HepG2 (cell line): ENCODE data around the gene BYSL. TPM values are rescaled to one million over a fixed set of nuclear protein-coding genes. Genes with fewer than 3 reads are reported as not detected.

Source experiments
- BHLHE40 ChIP-seq: IDR thresholded peaks from 2 replicates; pipeline ENCODE4 v1.6.1; 2011; ENCODE audit warnings: low read length, improper control_type of control experiment
- CC2D1A ChIP-seq: sonication (generic); formaldehyde crosslinking; IDR thresholded peaks from 2 replicates; pipeline ENCODE4 v1.8.1; 2023; ENCODE audit warnings: mild to moderate bottlenecking, missing genetic modification reagents
- ETV6 ChIP-seq: sonication (generic); formaldehyde crosslinking; conservative IDR thresholded peaks from 2 replicates; pipeline ENCODE4 v1.4.0; 2020; ENCODE audit warnings: missing genetic modification reagents
- FOXO1 ChIP-seq: sonication (generic); formaldehyde crosslinking; IDR thresholded peaks from 2 replicates; pipeline ENCODE4 v1.4.0; 2020; ENCODE audit warnings: missing genetic modification reagents
- GABPA ChIP-seq, 2 experiments: IDR thresholded peaks; 2 replicates each; pipeline ENCODE4 v1.6.1; 2011 to 2016; ENCODE audit warnings: low read depth in 2 of 2, low read length in 1 of 2, missing biosample characterization in 1 of 2, missing genetic modification characterization in 1 of 2
- HDAC2 ChIP-seq: sonication (generic); formaldehyde crosslinking; IDR thresholded peaks from 2 replicates; pipeline ENCODE4 v1.4.0; 2020; ENCODE audit warnings: missing genetic modification reagents
- IRF2 ChIP-seq: IDR thresholded peaks from 2 replicates; pipeline ENCODE4 v1.6.1; 2018; ENCODE audit warnings: missing genetic modification reagents, missing compliant biosample characterization
- KLF9 ChIP-seq: IDR thresholded peaks from 2 replicates; pipeline ENCODE4 v1.6.1; 2016; ENCODE audit warnings: low read depth
- NCOA2 ChIP-seq: sonication (generic); formaldehyde crosslinking; IDR thresholded peaks from 2 replicates; pipeline ENCODE4 v1.8.0; 2022; ENCODE audit warnings: inconsistent platforms
- PAX8 ChIP-seq: sonication (generic); formaldehyde crosslinking; IDR thresholded peaks from 2 replicates; pipeline ENCODE4 v1.8.0; 2022; ENCODE audit warnings: mild to moderate bottlenecking, missing genetic modification reagents, borderline replicate concordance
- POLR2AphosphoS5 ChIP-seq: IDR thresholded peaks from 2 replicates; pipeline ENCODE4 v1.6.1; 2012; ENCODE audit warnings: low read depth, low read length
- SAFB2 ChIP-seq: sonication (generic); formaldehyde crosslinking; IDR thresholded peaks from 2 replicates; pipeline ENCODE4 v1.5.1; 2020; ENCODE audit warnings: missing genetic modification reagents, low read depth, mild to moderate bottlenecking, borderline replicate concordance
- SP140L ChIP-seq: sonication (generic); formaldehyde crosslinking; IDR thresholded peaks from 2 replicates; pipeline ENCODE4 v1.4.0; 2020; ENCODE audit warnings: missing genetic modification reagents, borderline replicate concordance
- TBP ChIP-seq: sonication (generic); formaldehyde crosslinking; IDR thresholded peaks from 2 replicates; pipeline ENCODE4 v1.5.0; 2020; ENCODE audit warnings: missing genetic modification reagents
- ZFP90 ChIP-seq: sonication (generic); formaldehyde crosslinking; IDR thresholded peaks from 2 replicates; pipeline ENCODE4 v1.8.0; 2022; ENCODE audit warnings: missing genetic modification reagents, mild to moderate bottlenecking, inconsistent platforms, borderline replicate concordance
- ZKSCAN1 ChIP-seq: fragments of 150-350 bp; IDR thresholded peaks from 2 replicates; pipeline ENCODE4 v1.6.1; 2014; ENCODE audit warnings: low read length
- ZNF124 ChIP-seq: sonication (generic); formaldehyde crosslinking; IDR thresholded peaks from 2 replicates; pipeline ENCODE4 v1.4.0; 2020; ENCODE audit warnings: missing genetic modification reagents
- ZNF20 ChIP-seq: sonication (generic); formaldehyde crosslinking; IDR thresholded peaks from 2 replicates; pipeline ENCODE4 v1.4.0; 2020; ENCODE audit warnings: mild to moderate bottlenecking, moderate library complexity, missing genetic modification reagents
- ZNF282 ChIP-seq: fragments of 450-650 bp; IDR thresholded peaks from 2 replicates; pipeline ENCODE4 v1.6.1; 2018; ENCODE audit not compliant: partially characterized antibody
- ZNF430 ChIP-seq: sonication (generic); formaldehyde crosslinking; IDR thresholded peaks from 2 replicates; pipeline ENCODE4 v1.9.0; 2021; ENCODE audit warnings: mild to moderate bottlenecking, missing genetic modification reagents
- ZNF510 ChIP-seq: sonication (generic); formaldehyde crosslinking; IDR thresholded peaks from 2 replicates; pipeline ENCODE4 v1.4.0; 2020; ENCODE audit warnings: low read depth, mild to moderate bottlenecking, missing genetic modification reagents
- ZNF614 ChIP-seq: IDR thresholded peaks from 2 replicates; pipeline ENCODE4 v1.6.1; 2018; ENCODE audit warnings: missing biosample characterization, missing genetic modification reagents, inconsistent platforms, borderline replicate concordance
- ZNF670 ChIP-seq: sonication (generic); formaldehyde crosslinking; IDR thresholded peaks from 2 replicates; pipeline ENCODE4 v1.8.0; 2022; ENCODE audit warnings: mild to moderate bottlenecking, missing genetic modification reagents, borderline replicate concordance
- ZNF777 ChIP-seq: sonication (generic); formaldehyde crosslinking; IDR thresholded peaks from 2 replicates; pipeline ENCODE4 v1.4.0; 2020; ENCODE audit warnings: missing genetic modification reagents
- ZNF792 ChIP-seq: IDR thresholded peaks from 2 replicates; pipeline ENCODE4 v1.6.1; 2016
- polyA plus RNA-seq, 8 experiments: library from polyadenylated mRNA; depleted of rRNA in 3 of 8; stranded (reverse) in 7 of 8; unstranded in 1 of 8; fragments of >200 nt; fragmentation: Illumina TruSeq in 4 of 8; extraction: Trizol in 4 of 8; gene quantifications; 2 replicates each; pipeline versions ENCODE4 v1.2.1 to v1.2.3, GENCODE V29; 2011 to 2016; ENCODE audit warnings: low read depth in 4 of 8, missing spikeins in 1 of 8, mixed read lengths in 1 of 8; ENCODE audit not compliant: insufficient read depth in 1 of 8
- total RNA-seq, 5 experiments: library from RNA; depleted of rRNA; stranded (reverse); fragments of >200 nt; fragmentation: Illumina TruSeq; extraction: Trizol; gene quantifications; 2 replicates each; pipeline ENCODE4 v1.2.3, GENCODE V29; 2016; ENCODE audit warnings: low read depth in 1 of 5
- TF ChIP-seq, protein P1 (sequence below): IDR thresholded peaks from 2 replicates; pipeline ENCODE4 v1.6.1; 2016; ENCODE audit warnings: missing compliant biosample characterization, missing genetic modification reagents, borderline replicate concordance
- TF ChIP-seq, protein P2 (sequence below): sonication (generic); formaldehyde crosslinking; IDR thresholded peaks from 2 replicates; pipeline ENCODE4 v1.9.0; 2021; ENCODE audit warnings: missing genetic modification reagents, borderline replicate concordance
- TF ChIP-seq, protein P3 (sequence below): IDR thresholded peaks from 2 replicates; pipeline ENCODE4 v1.6.1; 2016; ENCODE audit warnings: mild to moderate bottlenecking

The BYSL gene
- total and polyA plus RNA-seq, 2 of the 13 experiments (the other 11 are each of a cell fraction or from before 2014, with no cell fraction given), result 27.9 to 28.6 TPM

- TF ChIP-seq ZNF670 (CRISPR knock-in tag) (no peak), ZNF430 (CRISPR knock-in tag) (no peak), POLR2AphosphoS5 (no peak), ZNF510 (CRISPR knock-in tag) (no peak), PAX8 (no peak), KLF9 (CRISPR knock-in tag) (no peak), HDAC2 (CRISPR knock-in tag) (0 out of 2 replicates have a peak, but pooled peaks have one; percentile 21), CC2D1A (CRISPR knock-in tag) (no peak), ZKSCAN1 (no peak), ZNF777 (CRISPR knock-in tag) (no peak), ZFP90 (no peak), FOXO1 (CRISPR knock-in tag) (no peak), IRF2 (CRISPR knock-in tag) (no peak), ZNF282 (no peak), TBP (no peak), ZNF124 (CRISPR knock-in tag) (no peak), ZNF792 (no peak), ETV6 (CRISPR knock-in tag) (no peak), NCOA2 (CRISPR knock-in tag) (no peak), ZNF20 (CRISPR knock-in tag) (no peak), ZNF614 (CRISPR knock-in tag) (no peak), SP140L (no peak), BHLHE40 (no peak), GABPA (IDR thresholded peaks at IDR 0.05; ENCODE audit: low read depth, low read length) (no peak), GABPA (CRISPR knock-in tag; IDR thresholded peaks at IDR 0.05; ENCODE audit: low read depth) (no peak), SAFB2 (0 out of 2 replicates have a peak, but pooled peaks have one; percentile 41)
- TF ChIP-seq, protein P1, sequence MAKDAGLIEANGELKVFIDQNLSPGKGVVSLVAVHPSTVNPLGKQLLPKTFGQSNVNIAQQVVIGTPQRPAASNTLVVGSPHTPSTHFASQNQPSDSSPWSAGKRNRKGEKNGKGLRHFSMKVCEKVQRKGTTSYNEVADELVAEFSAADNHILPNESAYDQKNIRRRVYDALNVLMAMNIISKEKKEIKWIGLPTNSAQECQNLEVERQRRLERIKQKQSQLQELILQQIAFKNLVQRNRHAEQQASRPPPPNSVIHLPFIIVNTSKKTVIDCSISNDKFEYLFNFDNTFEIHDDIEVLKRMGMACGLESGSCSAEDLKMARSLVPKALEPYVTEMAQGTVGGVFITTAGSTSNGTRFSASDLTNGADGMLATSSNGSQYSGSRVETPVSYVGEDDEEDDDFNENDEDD (CRISPR knock-in tag), result no peak
- TF ChIP-seq, protein P2, sequence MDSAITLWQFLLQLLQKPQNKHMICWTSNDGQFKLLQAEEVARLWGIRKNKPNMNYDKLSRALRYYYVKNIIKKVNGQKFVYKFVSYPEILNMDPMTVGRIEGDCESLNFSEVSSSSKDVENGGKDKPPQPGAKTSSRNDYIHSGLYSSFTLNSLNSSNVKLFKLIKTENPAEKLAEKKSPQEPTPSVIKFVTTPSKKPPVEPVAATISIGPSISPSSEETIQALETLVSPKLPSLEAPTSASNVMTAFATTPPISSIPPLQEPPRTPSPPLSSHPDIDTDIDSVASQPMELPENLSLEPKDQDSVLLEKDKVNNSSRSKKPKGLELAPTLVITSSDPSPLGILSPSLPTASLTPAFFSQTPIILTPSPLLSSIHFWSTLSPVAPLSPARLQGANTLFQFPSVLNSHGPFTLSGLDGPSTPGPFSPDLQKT (CRISPR knock-in tag), result no peak
- TF ChIP-seq, protein P3, sequence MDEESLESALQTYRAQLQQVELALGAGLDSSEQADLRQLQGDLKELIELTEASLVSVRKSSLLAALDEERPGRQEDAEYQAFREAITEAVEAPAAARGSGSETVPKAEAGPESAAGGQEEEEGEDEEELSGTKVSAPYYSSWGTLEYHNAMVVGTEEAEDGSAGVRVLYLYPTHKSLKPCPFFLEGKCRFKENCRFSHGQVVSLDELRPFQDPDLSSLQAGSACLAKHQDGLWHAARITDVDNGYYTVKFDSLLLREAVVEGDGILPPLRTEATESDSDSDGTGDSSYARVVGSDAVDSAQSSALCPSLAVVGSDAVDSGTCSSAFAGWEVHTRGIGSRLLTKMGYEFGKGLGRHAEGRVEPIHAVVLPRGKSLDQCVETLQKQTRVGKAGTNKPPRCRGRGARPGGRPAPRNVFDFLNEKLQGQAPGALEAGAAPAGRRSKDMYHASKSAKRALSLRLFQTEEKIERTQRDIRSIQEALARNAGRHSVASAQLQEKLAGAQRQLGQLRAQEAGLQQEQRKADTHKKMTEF (CRISPR knock-in tag), result no peak
These were observed 26.7 kb upstream of the BYSL start (continued) for GRCh38 chr6:41894366-41895299.
